Ectodermal cell (in vitro differentiated cells): Measurements from ENCODE around the gene ALPL.

ENCODE experiments used
- H3K27ac ChIP-seq: 2 replicates; pipeline ENCODE4 v1.7.0; 2013; ENCODE audit warnings: mild to moderate bottlenecking, low read depth, low read length; ENCODE audit not compliant: insufficient read depth, poor library complexity, severe bottlenecking
- H3K27me3 ChIP-seq: 2 replicates; pipeline ENCODE4 v1.7.0; 2013; ENCODE audit warnings: mild to moderate bottlenecking, low read length; ENCODE audit not compliant: insufficient read depth, control insufficient read depth, poor library complexity, severe bottlenecking
- H3K36me3 ChIP-seq: one replicate; pipeline ENCODE4 v1.7.0; 2013; ENCODE audit warnings: low read length; ENCODE audit not compliant: control insufficient read depth, insufficient read depth
- H3K4me1 ChIP-seq: one replicate; pipeline ENCODE4 v1.7.0; 2013; ENCODE audit warnings: low read length; ENCODE audit not compliant: control insufficient read depth, insufficient read depth
- H3K4me3 ChIP-seq: 2 replicates; pipeline ENCODE4 v1.7.0; 2013; ENCODE audit warnings: low read depth, low read length, control low read depth; ENCODE audit not compliant: insufficient read depth
- H3K9me3 ChIP-seq: 2 replicates; pipeline ENCODE4 v1.7.0; 2013; ENCODE audit warnings: mild to moderate bottlenecking, low read length, moderate library complexity; ENCODE audit not compliant: control insufficient read depth
- WGBS, 2 experiments: methylation state at CpG; one replicate each; pipeline ENCODE4 v1.1.7; 2013; ENCODE audit warnings: missing lambda C conversion rate in 2 of 2; 5-methylcytosine and 5-hydroxymethylcytosine counted together

Gene ALPL

GRCh38 chr1:21574466-21575151 lies 65.4 kb downstream of the ALPL start:
- H3K36me3 ChIP-seq = no peaks in the 10 kb centered on the region
- no peaks in the 10 kb centered on the region for H3K27me3 ChIP-seq
- peak overlapping the region; percentile 54 for H3K27ac ChIP-seq
- H3K4me3 ChIP-seq = no peak overlapping the region
- 49% methylated on average over 31 of the region's 31 CpGs for WGBS, 2 experiments
- peaks cover 20% of the 10 kb centered on the region for H3K4me1 ChIP-seq
- no peaks in the 10 kb centered on the region for H3K9me3 ChIP-seq

DNA sequence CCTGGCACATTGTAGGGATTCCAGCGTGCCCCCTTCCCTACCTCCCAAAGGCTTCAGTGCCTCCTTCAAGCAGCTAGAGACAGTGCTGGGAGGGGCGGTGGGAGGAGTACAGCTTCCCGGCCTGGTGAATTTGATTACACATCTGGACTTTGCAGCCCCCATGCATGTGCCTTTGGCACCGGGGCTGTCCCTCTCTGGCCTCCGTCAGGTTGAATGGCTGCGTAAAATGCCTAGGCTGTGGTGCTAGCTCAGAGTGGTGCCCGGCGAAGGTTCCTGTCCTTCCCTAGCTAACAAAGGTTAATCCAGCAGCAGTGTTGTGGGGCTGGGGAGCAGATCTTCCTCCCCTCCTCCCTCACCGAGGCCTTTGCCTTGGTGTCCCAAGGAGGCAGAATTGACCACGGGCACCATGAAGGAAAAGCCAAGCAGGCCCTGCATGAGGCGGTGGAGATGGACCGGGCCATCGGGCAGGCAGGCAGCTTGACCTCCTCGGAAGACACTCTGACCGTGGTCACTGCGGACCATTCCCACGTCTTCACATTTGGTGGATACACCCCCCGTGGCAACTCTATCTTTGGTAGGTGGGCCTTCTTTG lies 66.2 kb downstream of the ALPL start:
- no peak overlapping the region for H3K27ac ChIP-seq
- WGBS, 2 experiments = 93 to 96% methylated on average over 18 of the region's 18 CpGs
- no peak overlapping the region for H3K4me3 ChIP-seq

GRCh38 chr1:21576031-21576797 lies 67.0 kb downstream of the ALPL start:
- Histone ChIP-seq H3K27me3 (no peaks in the 10 kb centered on the region), H3K36me3 (no peaks in the 10 kb centered on the region), H3K9me3 (no peaks in the 10 kb centered on the region), H3K4me3 (no peak overlapping the region), H3K4me1 (peaks cover 20% of the 10 kb centered on the region), H3K27ac (no peak overlapping the region)
- 97 to 98% methylated on average over 7 of the region's 7 CpGs for WGBS, 2 experiments

More for the DNA sequence above, 66.2 kb downstream of the ALPL start:
- Histone ChIP-seq H3K36me3 (no peaks in the 10 kb centered on the region), H3K4me1 (peaks cover 20% of the 10 kb centered on the region), H3K27me3 (no peaks in the 10 kb centered on the region), H3K9me3 (no peaks in the 10 kb centered on the region)

DNA sequence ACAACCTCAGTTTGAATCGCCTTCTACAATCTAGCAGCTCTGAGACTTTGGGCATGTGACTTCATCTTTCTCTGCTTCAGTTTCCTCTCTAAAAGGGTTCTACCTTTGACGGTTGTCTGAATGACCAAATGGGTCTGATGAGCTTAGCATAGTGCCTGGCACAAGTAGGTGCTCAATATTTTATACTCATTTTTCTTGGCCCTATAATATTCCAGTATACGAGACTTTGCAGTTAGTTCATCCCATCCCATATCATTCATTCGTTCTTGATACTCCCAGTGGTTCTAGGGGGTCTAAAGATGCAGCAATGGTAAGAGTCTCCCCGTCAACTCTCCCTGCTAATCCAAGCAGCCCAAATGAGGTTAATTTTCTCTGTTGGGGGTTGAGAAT lies 67.6 kb downstream of the ALPL start:
- no peaks in the 10 kb centered on the region for H3K36me3 ChIP-seq
- H3K4me3 ChIP-seq = no peak overlapping the region
- peaks cover 20% of the 10 kb centered on the region for H3K4me1 ChIP-seq
- H3K27me3 ChIP-seq = no peaks in the 10 kb centered on the region
- WGBS, 2 experiments = 92 to 96% methylated on average over 5 of the region's 5 CpGs
- H3K27ac ChIP-seq = no peak overlapping the region
- no peaks in the 10 kb centered on the region for H3K9me3 ChIP-seq

DNA sequence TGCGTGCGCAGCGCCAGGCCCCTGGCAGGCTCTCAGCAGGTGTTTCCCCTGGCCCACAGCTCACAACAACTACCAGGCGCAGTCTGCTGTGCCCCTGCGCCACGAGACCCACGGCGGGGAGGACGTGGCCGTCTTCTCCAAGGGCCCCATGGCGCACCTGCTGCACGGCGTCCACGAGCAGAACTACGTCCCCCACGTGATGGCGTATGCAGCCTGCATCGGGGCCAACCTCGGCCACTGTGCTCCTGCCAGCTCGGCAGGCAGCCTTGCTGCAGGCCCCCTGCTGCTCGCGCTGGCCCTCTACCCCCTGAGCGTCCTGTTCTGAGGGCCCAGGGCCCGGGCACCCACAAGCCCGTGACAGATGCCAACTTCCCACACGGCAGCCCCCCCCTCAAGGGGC lies 68.1 kb downstream of the ALPL start:
- H3K4me1 ChIP-seq = peaks cover 20% of the 10 kb centered on the region
- H3K4me3 ChIP-seq = no peak overlapping the region
- no peaks in the 10 kb centered on the region for H3K27me3 ChIP-seq
- H3K27ac ChIP-seq = no peak overlapping the region
- no peaks in the 10 kb centered on the region for H3K9me3 ChIP-seq
- H3K36me3 ChIP-seq = no peaks in the 10 kb centered on the region
- 93 to 95% methylated on average over 26 of the region's 26 CpGs for WGBS, 2 experiments

- H3K4me3 ChIP-seq = no peak overlapping the region
- H3K36me3 ChIP-seq = no peaks in the 10 kb centered on the region
- peaks cover under 1% of the 10 kb centered on the region for H3K27me3 ChIP-seq
- no peaks in the 10 kb centered on the region for H3K9me3 ChIP-seq
- no peak overlapping the region for H3K27ac ChIP-seq
- peaks cover 20% of the 10 kb centered on the region for H3K4me1 ChIP-seq
- 92 to 94% methylated on average over 8 to 9 of the region's 9 CpGs for WGBS, 2 experiments
Observed at GRCh38 chr1:21577933-21578332, 68.7 kb downstream of the ALPL start.

DNA sequence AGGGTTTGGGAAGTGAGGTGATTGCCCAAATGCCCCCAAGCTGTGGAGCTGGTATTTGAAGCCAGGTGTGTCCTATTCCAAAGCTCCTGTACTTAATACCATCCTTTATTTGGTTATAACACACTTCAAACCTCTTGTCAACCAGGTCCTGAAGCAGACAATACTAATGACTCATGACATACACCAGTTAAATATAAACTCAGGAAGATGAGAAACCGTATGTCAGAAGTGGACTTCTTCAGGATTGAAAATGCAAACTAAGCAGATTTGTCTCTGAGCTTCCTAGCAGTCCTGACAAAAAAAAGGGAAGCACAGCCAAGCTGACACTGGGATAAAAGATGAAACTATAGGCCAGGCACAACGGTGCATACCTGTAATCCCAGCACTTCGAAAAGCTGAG lies 70.6 kb downstream of the ALPL start:
- peaks cover 3% of the 10 kb centered on the region for H3K27me3 ChIP-seq
- no peak overlapping the region for H3K27ac ChIP-seq
- H3K36me3 ChIP-seq = no peaks in the 10 kb centered on the region
- no peak overlapping the region for H3K4me3 ChIP-seq
- 82 to 85% methylated on average over 3 of the region's 3 CpGs for WGBS, 2 experiments
- H3K9me3 ChIP-seq = no peaks in the 10 kb centered on the region
- peaks cover 6% of the 10 kb centered on the region for H3K4me1 ChIP-seq

GRCh38 chr1:21584096-21584495 lies 74.9 kb downstream of the ALPL start:
- 74% methylated on average over 10 of the region's 10 CpGs for WGBS, 2 experiments
- Histone ChIP-seq H3K4me1 (peaks cover 11% of the 10 kb centered on the region), H3K9me3 (no peaks in the 10 kb centered on the region), H3K27me3 (peaks cover 16% of the 10 kb centered on the region), H3K4me3 (no peak overlapping the region), H3K27ac (no peak overlapping the region), H3K36me3 (no peaks in the 10 kb centered on the region)

DNA sequence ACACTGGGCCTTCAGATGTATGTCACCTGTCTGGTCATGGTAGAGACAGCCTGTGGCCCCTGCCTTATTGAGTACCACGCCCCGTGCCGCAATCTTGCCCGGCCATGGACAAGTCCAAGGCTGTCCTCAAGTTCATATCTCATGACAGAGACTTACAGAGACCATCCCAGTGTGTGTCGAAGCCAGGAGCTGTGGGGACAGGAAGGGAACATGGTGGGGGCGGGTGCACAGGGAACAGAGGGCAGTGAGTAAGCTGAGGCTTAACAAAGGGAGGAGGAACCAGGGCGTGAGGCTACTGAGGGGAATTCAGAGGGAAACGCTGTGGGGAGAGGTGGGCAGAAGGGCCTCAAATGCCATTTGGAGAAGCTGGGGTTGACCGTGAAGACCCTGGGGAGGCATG lies 75.8 kb downstream of the ALPL start:
- H3K4me3 ChIP-seq = no peak overlapping the region
- H3K27me3 ChIP-seq = peaks cover 16% of the 10 kb centered on the region
- no peak overlapping the region for H3K27ac ChIP-seq
- WGBS, 2 experiments = 79% methylated on average over 9 of the region's 9 CpGs
- peaks cover 11% of the 10 kb centered on the region for H3K4me1 ChIP-seq
- H3K9me3 ChIP-seq = no peaks in the 10 kb centered on the region
- H3K36me3 ChIP-seq = no peaks in the 10 kb centered on the region

- Histone ChIP-seq H3K27ac (no peak overlapping the region), H3K27me3 (peaks cover 16% of the 10 kb centered on the region), H3K9me3 (no peaks in the 10 kb centered on the region), H3K4me3 (no peak overlapping the region), H3K36me3 (no peaks in the 10 kb centered on the region), H3K4me1 (peaks cover 19% of the 10 kb centered on the region)
- 29 to 39% methylated on average over 12 of the region's 12 CpGs for WGBS, 2 experiments
Observed at GRCh38 chr1:21586222-21586621, 77.0 kb downstream of the ALPL start.
